GM15510 (cell line): ENCODE results near the gene OR7G1.

Experiments
- POLR2A ChIP-seq: IDR thresholded peaks from 3 replicates; pipeline ENCODE4 v1.6.1; 2011; ENCODE audit warnings: borderline replicate concordance; ENCODE audit not compliant: insufficient read length; ENCODE audit errors: extremely low read depth

Gene OR7G1

GRCh38 chr19:9115307-9115813 is at the start of gene OR7G1:
TSS of gene OR7G1 (minus strand) at chr19:9115763. CDS start at chr19:9115763, 0 bp downstream.
- no peak for TF ChIP-seq POLR2A

GRCh38 chr19:9165261-9165660 is 49.7 kb upstream of the OR7G1 start:
- TF ChIP-seq POLR2A = no peak

- no peak for TF ChIP-seq POLR2A
Measured at GRCh38 chr19:9161427-9161826, 45.9 kb upstream of the OR7G1 start.

- TF ChIP-seq POLR2A = no peak
Measured at GRCh38 chr19:9159891-9160290, 44.3 kb upstream of the OR7G1 start.

GRCh38 chr19:9156304-9156703 is 40.7 kb upstream of the OR7G1 start:
- no peak for TF ChIP-seq POLR2A

- no peak for TF ChIP-seq POLR2A
Measured at GRCh38 chr19:9155591-9155990, 40.0 kb upstream of the OR7G1 start.

GRCh38 chr19:9151367-9151766 is 35.8 kb upstream of the OR7G1 start:
- no peak for TF ChIP-seq POLR2A

GRCh38 chr19:9150650-9151049 is 35.1 kb upstream of the OR7G1 start:
- TF ChIP-seq POLR2A = no peak

- no peak for TF ChIP-seq POLR2A
Measured at GRCh38 chr19:9149997-9150396, 34.4 kb upstream of the OR7G1 start.

- no peak for TF ChIP-seq POLR2A
Measured at GRCh38 chr19:9148697-9149096, 33.1 kb upstream of the OR7G1 start.

- no peak for TF ChIP-seq POLR2A
Measured at GRCh38 chr19:9146882-9147281, 31.3 kb upstream of the OR7G1 start.

- TF ChIP-seq POLR2A = no peak
Measured at GRCh38 chr19:9144920-9145319, 29.4 kb upstream of the OR7G1 start.

- peak; percentile 77 for TF ChIP-seq POLR2A
Measured at GRCh38 chr19:9140159-9140874, 24.8 kb upstream of the OR7G1 start, which contains the start of gene ZNF317. TSS of gene ZNF317 (plus strand) at chr19:9140397. CDS start at chr19:9156017, 15,620 bp downstream.

GRCh38 chr19:9139609-9140158 is 24.1 kb upstream of the OR7G1 start:
- TF ChIP-seq POLR2A = no peak

- TF ChIP-seq POLR2A = no peak
Measured at GRCh38 chr19:9132422-9132821, 16.9 kb upstream of the OR7G1 start.

GRCh38 chr19:9130965-9131364 is 15.4 kb upstream of the OR7G1 start:
- TF ChIP-seq POLR2A = no peak

GRCh38 chr19:9128171-9128570 is 12.6 kb upstream of the OR7G1 start:
- no peak for TF ChIP-seq POLR2A

- no peak for TF ChIP-seq POLR2A
Measured at GRCh38 chr19:9126900-9127405, 11.4 kb upstream of the OR7G1 start, which contains the start of gene OR7G3. TSS of gene OR7G3 (minus strand) at chr19:9126950. CDS start at chr19:9126950, 0 bp downstream.
